ENCODE measurements around the gene CTCFL.

DNA sequence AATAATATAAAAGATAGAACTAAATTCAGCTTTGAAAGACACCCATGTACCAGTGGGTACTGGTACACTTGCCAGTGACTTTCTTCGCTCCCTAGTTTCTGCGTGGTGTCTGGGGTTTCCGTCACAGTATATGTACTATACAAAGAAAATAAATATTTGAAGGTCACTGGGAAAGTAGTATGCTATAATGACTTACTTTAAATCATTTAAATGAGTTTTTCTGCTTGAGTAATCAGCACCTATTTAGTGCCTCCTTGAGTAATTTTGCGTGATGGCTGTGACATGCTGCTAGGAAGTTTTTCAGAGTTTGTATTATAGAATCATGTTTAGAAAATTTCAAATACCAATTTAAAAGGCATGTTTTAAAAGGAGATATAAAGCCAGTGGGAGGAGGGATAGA is 3.2 kb upstream of the CTCFL start:
- TF ChIP-seq, protein P1, sequence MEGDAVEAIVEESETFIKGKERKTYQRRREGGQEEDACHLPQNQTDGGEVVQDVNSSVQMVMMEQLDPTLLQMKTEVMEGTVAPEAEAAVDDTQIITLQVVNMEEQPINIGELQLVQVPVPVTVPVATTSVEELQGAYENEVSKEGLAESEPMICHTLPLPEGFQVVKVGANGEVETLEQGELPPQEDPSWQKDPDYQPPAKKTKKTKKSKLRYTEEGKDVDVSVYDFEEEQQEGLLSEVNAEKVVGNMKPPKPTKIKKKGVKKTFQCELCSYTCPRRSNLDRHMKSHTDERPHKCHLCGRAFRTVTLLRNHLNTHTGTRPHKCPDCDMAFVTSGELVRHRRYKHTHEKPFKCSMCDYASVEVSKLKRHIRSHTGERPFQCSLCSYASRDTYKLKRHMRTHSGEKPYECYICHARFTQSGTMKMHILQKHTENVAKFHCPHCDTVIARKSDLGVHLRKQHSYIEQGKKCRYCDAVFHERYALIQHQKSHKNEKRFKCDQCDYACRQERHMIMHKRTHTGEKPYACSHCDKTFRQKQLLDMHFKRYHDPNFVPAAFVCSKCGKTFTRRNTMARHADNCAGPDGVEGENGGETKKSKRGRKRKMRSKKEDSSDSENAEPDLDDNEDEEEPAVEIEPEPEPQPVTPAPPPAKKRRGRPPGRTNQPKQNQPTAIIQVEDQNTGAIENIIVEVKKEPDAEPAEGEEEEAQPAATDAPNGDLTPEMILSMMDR (IDR thresholded peaks at IDR 0.05): no peak
- no peak for TF ChIP-seq EP300 (IDR thresholded peaks at IDR 0.05)
